Stomach (tissue), 4 donors: ENCODE data around the gene CFAP299.

Source experiments
- CTCF ChIP-seq, 7 experiments: fragments of 450-650 bp in 4 of 7; fragments of 200-600 bp in 3 of 7; sonication (generic) in 3 of 7; IDR thresholded peaks; one replicate each; pipeline ENCODE4 v1.5.1; 2016 to 2019; ENCODE audit warnings: antibody characterized with exemption in 7 of 7, control low read depth in 2 of 7, mild to moderate bottlenecking in 1 of 7
- POLR2A ChIP-seq, 4 donors: fragments of 450-650 bp; IDR thresholded peaks; one replicate each; pipeline ENCODE4 v1.6.1; 2016; ENCODE audit warnings: antibody characterized with exemption in 4 of 4, control low read depth in 2 of 4, mild to moderate bottlenecking in 1 of 4, moderate library complexity in 1 of 4
- POLR2AphosphoS5 ChIP-seq, 3 donors: sonication (generic); formaldehyde crosslinking; IDR thresholded peaks; one replicate each; pipeline ENCODE4 v1.6.1; 2016; ENCODE audit warnings: antibody characterized with exemption in 3 of 3

GRCh38 chr4:80986011-80986410, 650.5 kb downstream of the CFAP299 start:
- TF ChIP-seq POLR2AphosphoS5 (IDR thresholded peaks at IDR 0.05) (no peak), CTCF (IDR thresholded peaks at IDR 0.05) (no peak), POLR2A (IDR thresholded peaks at IDR 0.05) (no peak)
